Measurements from ENCODE around the gene UNC5CL.

DNA sequence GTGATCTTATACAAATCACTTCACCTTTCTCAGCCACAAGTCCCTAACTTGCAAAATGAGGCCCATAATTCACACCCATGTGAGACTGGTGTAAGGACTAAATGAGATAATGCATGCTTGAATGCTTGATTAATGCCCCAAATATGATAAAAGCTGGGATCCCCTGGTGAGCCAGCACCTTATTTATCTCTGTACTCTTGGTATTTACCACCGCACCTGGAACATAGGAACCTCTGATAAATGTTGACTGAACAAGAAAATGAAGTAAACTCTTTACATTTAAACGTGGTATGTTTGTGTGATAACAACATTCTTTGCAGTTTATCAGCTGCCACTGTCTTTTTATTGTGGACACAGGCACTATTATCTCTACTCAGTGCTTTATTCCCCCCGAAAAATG lies 11.5 kb upstream of the UNC5CL start:
- TF ChIP-seq, protein P1, sequence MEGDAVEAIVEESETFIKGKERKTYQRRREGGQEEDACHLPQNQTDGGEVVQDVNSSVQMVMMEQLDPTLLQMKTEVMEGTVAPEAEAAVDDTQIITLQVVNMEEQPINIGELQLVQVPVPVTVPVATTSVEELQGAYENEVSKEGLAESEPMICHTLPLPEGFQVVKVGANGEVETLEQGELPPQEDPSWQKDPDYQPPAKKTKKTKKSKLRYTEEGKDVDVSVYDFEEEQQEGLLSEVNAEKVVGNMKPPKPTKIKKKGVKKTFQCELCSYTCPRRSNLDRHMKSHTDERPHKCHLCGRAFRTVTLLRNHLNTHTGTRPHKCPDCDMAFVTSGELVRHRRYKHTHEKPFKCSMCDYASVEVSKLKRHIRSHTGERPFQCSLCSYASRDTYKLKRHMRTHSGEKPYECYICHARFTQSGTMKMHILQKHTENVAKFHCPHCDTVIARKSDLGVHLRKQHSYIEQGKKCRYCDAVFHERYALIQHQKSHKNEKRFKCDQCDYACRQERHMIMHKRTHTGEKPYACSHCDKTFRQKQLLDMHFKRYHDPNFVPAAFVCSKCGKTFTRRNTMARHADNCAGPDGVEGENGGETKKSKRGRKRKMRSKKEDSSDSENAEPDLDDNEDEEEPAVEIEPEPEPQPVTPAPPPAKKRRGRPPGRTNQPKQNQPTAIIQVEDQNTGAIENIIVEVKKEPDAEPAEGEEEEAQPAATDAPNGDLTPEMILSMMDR (IDR thresholded peaks at IDR 0.05; ENCODE audit: insufficient read depth, low read length, poor library complexity, severe bottlenecking) = no peak
- no peak for TF ChIP-seq EZH2phosphoT487 (conservative IDR thresholded peaks at IDR 0.05; ENCODE audit: low read length)

Data from SU-DHL-6 (cell line).